K562 (cell line): ENCODE data around the gene GPATCH4. TPM values are rescaled to one million over a fixed set of nuclear protein-coding genes. Genes with fewer than 3 reads are reported as not detected.

Experiments used
- ARID2 ChIP-seq: fragments of 450-650 bp; IDR thresholded peaks from 2 replicates; pipeline ENCODE4 v1.6.1; 2017; ENCODE audit warnings: antibody characterized with exemption, mild to moderate bottlenecking
- MAZ ChIP-seq, 2 experiments: fragments of 450-650 bp in 1 of 2; sonication (generic) in 1 of 2; formaldehyde crosslinking; IDR thresholded peaks in 1 of 2; conservative IDR thresholded peaks in 1 of 2; 2 replicates each; pipeline versions ENCODE4 v1.4.0 to v1.5.0; 2020; ENCODE audit warnings: mild to moderate bottlenecking in 1 of 2, missing genetic modification reagents in 1 of 2
- MCM2 ChIP-seq: fragments of 450-650 bp; IDR thresholded peaks from 2 replicates; pipeline ENCODE4 v1.6.1; 2017; ENCODE audit warnings: low read depth, mild to moderate bottlenecking
- MCM7 ChIP-seq, 2 experiments: fragments of 450-650 bp; IDR thresholded peaks; 2 replicates each; pipeline ENCODE4 v1.6.1; 2016 to 2018
- MYBL2 ChIP-seq, 2 experiments: fragments of 450-650 bp in 1 of 2; sonication (generic) in 1 of 2; formaldehyde crosslinking in 1 of 2; IDR thresholded peaks; 2 replicates each; pipeline versions ENCODE4 v1.6.1 to v1.8.1; 2017 to 2022; ENCODE audit warnings: borderline replicate concordance in 1 of 2, inconsistent platforms in 1 of 2, low read depth in 1 of 2, mild to moderate bottlenecking in 1 of 2, missing genetic modification reagents in 1 of 2, moderate library complexity in 1 of 2
- RBM14 ChIP-seq: fragments of 200-400 bp; formaldehyde crosslinking; IDR thresholded peaks from 2 replicates; pipeline ENCODE4 v1.6.1; 2018; ENCODE audit warnings: low read depth, mild to moderate bottlenecking, low read length, moderate library complexity, borderline replicate concordance; ENCODE audit not compliant: insufficient read depth
- RFX1 ChIP-seq: fragments of 450-650 bp; IDR thresholded peaks from 2 replicates; pipeline ENCODE4 v1.6.1; 2016; ENCODE audit warnings: mild to moderate bottlenecking, moderate library complexity
- STAT5B ChIP-seq: fragments of 250-450 bp; sonication (Bioruptor Pico); IDR thresholded peaks from 2 replicates; pipeline ENCODE4 v1.8.0; 2021; ENCODE audit warnings: mild to moderate bottlenecking, inconsistent platforms
- ZNF133 ChIP-seq: fragments of 250-450 bp; sonication (Bioruptor Pico); IDR thresholded peaks from 2 replicates; pipeline ENCODE4 v1.4.0; 2020; ENCODE audit warnings: mild to moderate bottlenecking
- ZNF140 ChIP-seq: fragments of 250-450 bp; sonication (Bioruptor Pico); IDR thresholded peaks from 2 replicates; pipeline ENCODE4 v1.8.0; 2021; ENCODE audit warnings: moderate library complexity, mild to moderate bottlenecking, inconsistent platforms
- ZNF212 ChIP-seq: fragments of 450-650 bp; formaldehyde crosslinking; IDR thresholded peaks from 2 replicates; pipeline ENCODE4 v1.4.0; 2020; ENCODE audit warnings: mild to moderate bottlenecking
- ZNF589 ChIP-seq: fragments of 200-800 bp; sonication (Bioruptor generic); IDR thresholded peaks from 2 replicates; pipeline ENCODE4 v1.6.1; 2016; ENCODE audit warnings: low read depth, missing genetic modification characterization, missing compliant biosample characterization
- polyA plus RNA-seq, 8 experiments: library from polyadenylated mRNA; depleted of rRNA in 4 of 8; stranded (reverse) in 5 of 8; unstranded in 3 of 8; fragments of >200 nt; fragmentation: Nextera tagmentation in 2 of 8; fragmentation: Illumina TruSeq in 1 of 8; extraction: Ambion mirVana in 2 of 8; extraction: Trizol in 1 of 8; gene quantifications; 2 replicates each; pipeline versions ENCODE4 v1.2.1 to v1.2.3, GENCODE V29; 2011 to 2014; ENCODE audit warnings: inconsistent platforms in 1 of 8, missing spikeins in 1 of 8
- total RNA-seq, 7 experiments: library from RNA; depleted of rRNA in 6 of 7; stranded (reverse); fragments of >200 nt in 6 of 7; fragmentation: Illumina TruSeq in 2 of 7; extraction: Trizol in 2 of 7; gene quantifications; 2 replicates each; pipeline versions ENCODE4 v1.2.1 to v1.2.3, GENCODE V29; 2011 to 2021; ENCODE audit warnings: low replicate concordance in 1 of 7
- TF ChIP-seq, protein P1 (sequence below): fragments of 450-650 bp; formaldehyde crosslinking; IDR thresholded peaks from 2 replicates; pipeline ENCODE4 v1.4.0; 2020; ENCODE audit warnings: mild to moderate bottlenecking
- TF ChIP-seq, protein P2 (sequence below): fragments of 450-650 bp; IDR thresholded peaks from 2 replicates; pipeline ENCODE4 v1.7.1; 2018; ENCODE audit warnings: mild to moderate bottlenecking, low read depth; ENCODE audit not compliant: partially characterized antibody
- TF ChIP-seq, protein P3 (sequence below): sonication (generic); formaldehyde crosslinking; IDR thresholded peaks from 2 replicates; pipeline ENCODE4 v1.9.0; 2022; ENCODE audit warnings: mild to moderate bottlenecking, missing genetic modification reagents

The GPATCH4 gene
- total and polyA plus RNA-seq, 9 of the 15 experiments (the other 6 are each of a cell fraction or from before 2014, with no cell fraction given) = 43.7 to 105 (median 76.5) TPM

DNA sequence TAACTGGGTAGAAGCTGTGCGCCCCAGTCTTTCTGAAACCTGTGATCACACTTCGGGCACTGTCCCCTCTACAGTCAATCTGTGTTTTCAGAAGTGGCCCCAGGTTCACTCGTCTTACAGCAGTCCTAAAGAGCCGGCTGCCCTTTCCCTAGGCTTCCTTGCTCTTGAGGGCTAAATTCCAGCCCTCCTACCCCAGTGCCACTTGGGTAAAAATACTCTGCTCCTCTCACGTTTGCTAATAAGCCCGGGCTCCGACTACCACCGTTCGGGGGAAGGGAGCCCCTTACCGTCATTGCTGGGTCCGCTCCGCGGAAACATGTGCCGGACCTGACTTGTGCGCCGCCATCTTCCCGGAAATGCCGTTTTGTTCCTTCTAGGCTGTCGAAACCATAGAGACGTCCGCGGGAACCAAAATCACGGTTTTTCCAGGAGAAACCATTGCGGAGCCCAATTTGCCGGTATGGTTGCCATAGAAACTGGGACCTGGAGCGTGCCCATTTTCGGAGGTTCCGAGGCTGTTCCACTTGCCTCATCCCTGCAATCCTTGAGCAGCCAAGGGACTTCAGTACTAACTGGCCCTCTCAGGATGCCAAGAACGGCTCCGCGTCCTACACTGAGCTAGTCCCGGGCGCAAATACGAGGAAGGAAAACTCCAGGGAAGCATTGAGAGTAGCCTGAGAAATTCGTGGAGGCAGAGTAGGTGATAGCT is at the start of gene GPATCH4 (continued):
- TF ChIP-seq MYBL2 (IDR thresholded peaks at IDR 0.05; ENCODE audit: low read depth) (no peak), MYBL2 (CRISPR knock-in tag; IDR thresholded peaks at IDR 0.05; ENCODE audit: borderline replicate concordance) (no peak), ZNF212 (CRISPR knock-in tag) (no peak), ZNF133 (CRISPR knock-in tag) (no peak), MAZ (CRISPR knock-in tag; conservative IDR thresholded peaks at IDR 0.05 in 1 of 2, IDR thresholded peaks at IDR 0.05 in 1 of 2) (peak; percentile 27 to 55; a peak in 2 of 4 replicates), RBM14 (no peak), MCM2 (no peak), MCM7 (IDR thresholded peaks at IDR 0.05) (no peak), ARID2 (no peak), ZNF589 (CRISPR knock-in tag) (no peak), STAT5B (CRISPR knock-in tag) (no peak), RFX1 (peak; percentile 93), ZNF140 (CRISPR knock-in tag) (no peak)
- TF ChIP-seq, protein P1, sequence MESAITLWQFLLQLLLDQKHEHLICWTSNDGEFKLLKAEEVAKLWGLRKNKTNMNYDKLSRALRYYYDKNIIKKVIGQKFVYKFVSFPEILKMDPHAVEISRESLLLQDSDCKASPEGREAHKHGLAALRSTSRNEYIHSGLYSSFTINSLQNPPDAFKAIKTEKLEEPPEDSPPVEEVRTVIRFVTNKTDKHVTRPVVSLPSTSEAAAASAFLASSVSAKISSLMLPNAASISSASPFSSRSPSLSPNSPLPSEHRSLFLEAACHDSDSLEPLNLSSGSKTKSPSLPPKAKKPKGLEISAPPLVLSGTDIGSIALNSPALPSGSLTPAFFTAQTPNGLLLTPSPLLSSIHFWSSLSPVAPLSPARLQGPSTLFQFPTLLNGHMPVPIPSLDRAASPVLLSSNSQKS = no peak
- TF ChIP-seq, protein P2, sequence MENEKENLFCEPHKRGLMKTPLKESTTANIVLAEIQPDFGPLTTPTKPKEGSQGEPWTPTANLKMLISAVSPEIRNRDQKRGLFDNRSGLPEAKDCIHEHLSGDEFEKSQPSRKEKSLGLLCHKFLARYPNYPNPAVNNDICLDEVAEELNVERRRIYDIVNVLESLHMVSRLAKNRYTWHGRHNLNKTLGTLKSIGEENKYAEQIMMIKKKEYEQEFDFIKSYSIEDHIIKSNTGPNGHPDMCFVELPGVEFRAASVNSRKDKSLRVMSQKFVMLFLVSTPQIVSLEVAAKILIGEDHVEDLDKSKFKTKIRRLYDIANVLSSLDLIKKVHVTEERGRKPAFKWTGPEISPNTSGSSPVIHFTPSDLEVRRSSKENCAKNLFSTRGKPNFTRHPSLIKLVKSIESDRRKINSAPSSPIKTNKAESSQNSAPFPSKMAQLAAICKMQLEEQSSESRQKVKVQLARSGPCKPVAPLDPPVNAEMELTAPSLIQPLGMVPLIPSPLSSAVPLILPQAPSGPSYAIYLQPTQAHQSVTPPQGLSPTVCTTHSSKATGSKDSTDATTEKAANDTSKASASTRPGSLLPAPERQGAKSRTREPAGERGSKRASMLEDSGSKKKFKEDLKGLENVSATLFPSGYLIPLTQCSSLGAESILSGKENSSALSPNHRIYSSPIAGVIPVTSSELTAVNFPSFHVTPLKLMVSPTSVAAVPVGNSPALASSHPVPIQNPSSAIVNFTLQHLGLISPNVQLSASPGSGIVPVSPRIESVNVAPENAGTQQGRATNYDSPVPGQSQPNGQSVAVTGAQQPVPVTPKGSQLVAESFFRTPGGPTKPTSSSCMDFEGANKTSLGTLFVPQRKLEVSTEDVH = peak; percentile 86
- TF ChIP-seq, protein P3, sequence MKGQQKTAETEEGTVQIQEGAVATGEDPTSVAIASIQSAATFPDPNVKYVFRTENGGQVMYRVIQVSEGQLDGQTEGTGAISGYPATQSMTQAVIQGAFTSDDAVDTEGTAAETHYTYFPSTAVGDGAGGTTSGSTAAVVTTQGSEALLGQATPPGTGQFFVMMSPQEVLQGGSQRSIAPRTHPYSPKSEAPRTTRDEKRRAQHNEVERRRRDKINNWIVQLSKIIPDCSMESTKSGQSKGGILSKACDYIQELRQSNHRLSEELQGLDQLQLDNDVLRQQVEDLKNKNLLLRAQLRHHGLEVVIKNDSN (CRISPR knock-in tag) = no peak
